ENCODE measurements around the gene DOCK7. TPM values are rescaled to one million over a fixed set of nuclear protein-coding genes. Genes with fewer than 3 reads are reported as not detected.
"Not testable (repeated sequence)": the region's sequence is repeated elsewhere in the genome, so short reads cannot be mapped to it uniquely, and the experiment has no call there.

Gene DOCK7
- total RNA-seq, 4 donors from 2014 or later = 7.8 to 56.5 (median 19.1) TPM

- H3K9me3 ChIP-seq = no peaks in the 10 kb centered on the region
- no peak overlapping the region for H3K4me3 ChIP-seq
- H3K36me3 ChIP-seq = no peaks in the 10 kb centered on the region
- DNase-seq = no peak
- WGBS, 2 donors = 51 to 60% methylated on average over 3 of the region's 3 CpGs
- TF ChIP-seq, protein P1, sequence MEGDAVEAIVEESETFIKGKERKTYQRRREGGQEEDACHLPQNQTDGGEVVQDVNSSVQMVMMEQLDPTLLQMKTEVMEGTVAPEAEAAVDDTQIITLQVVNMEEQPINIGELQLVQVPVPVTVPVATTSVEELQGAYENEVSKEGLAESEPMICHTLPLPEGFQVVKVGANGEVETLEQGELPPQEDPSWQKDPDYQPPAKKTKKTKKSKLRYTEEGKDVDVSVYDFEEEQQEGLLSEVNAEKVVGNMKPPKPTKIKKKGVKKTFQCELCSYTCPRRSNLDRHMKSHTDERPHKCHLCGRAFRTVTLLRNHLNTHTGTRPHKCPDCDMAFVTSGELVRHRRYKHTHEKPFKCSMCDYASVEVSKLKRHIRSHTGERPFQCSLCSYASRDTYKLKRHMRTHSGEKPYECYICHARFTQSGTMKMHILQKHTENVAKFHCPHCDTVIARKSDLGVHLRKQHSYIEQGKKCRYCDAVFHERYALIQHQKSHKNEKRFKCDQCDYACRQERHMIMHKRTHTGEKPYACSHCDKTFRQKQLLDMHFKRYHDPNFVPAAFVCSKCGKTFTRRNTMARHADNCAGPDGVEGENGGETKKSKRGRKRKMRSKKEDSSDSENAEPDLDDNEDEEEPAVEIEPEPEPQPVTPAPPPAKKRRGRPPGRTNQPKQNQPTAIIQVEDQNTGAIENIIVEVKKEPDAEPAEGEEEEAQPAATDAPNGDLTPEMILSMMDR (IDR thresholded peaks at IDR 0.05) = no peak
- no peak for TF ChIP-seq POLR2A (IDR thresholded peaks at IDR 0.05)
- H3K27me3 ChIP-seq = no peaks in the 10 kb centered on the region
- peaks cover 19 to 46% (median 23%) of the 10 kb centered on the region in 3 donors for H3K4me1 ChIP-seq
- no peak overlapping the region for H3K27ac ChIP-seq
- intact Hi-C loops (cut with DNase I) = no loop called here
Measured at GRCh38 chr1:62685431-62685859, 2.7 kb downstream of the DOCK7 start.

DNA sequence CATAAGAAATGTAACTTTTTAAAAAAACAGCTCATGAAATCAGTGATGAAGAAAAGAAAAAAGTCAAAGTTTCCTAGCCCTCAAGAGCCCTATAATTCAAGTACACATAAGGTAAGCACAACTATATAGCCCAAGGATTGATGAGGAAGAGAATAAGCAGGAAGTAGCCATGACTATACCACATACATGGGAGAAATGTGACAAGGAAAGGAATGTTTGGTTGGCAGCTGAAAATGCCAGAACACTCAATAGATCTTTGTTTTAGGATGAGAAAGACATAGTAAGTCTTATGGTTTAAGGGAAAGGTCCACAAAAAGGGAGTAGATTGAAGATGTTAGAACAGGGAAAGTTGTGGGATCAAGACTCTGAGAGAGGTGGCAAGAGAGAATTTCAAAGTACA is 5.7 kb downstream of the DOCK7 start:
- H3K27ac ChIP-seq = no peak overlapping the region
- H3K4me1 ChIP-seq = peaks cover 7 to 25% (median 11%) of the 10 kb centered on the region in 3 donors
- DNase-seq = no peak
- no peaks in the 10 kb centered on the region for H3K36me3 ChIP-seq
- intact Hi-C loops (cut with DNase I) = no loop called here
- H3K27me3 ChIP-seq = no peaks in the 10 kb centered on the region
- H3K9me3 ChIP-seq = no peaks in the 10 kb centered on the region
- TF ChIP-seq, protein P1 (IDR thresholded peaks at IDR 0.05) = no peak
- no peak for TF ChIP-seq POLR2A (IDR thresholded peaks at IDR 0.05)
- H3K4me3 ChIP-seq = no peak overlapping the region

- H3K27ac ChIP-seq; H3K36me3 ChIP-seq; H3K4me3 ChIP-seq; H3K9me3 ChIP-seq; DNase-seq; H3K27me3 ChIP-seq; intact Hi-C loops (cut with DNase I): not testable (repeated sequence)
- WGBS, 2 donors = 89 to 92% methylated on average over 1 of the region's 2 CpGs
- H3K4me1 ChIP-seq = peaks cover 5 to 22% (median 7%) of the 10 kb centered on the region in 3 donors
Measured at GRCh38 chr1:62680992-62681391, 7.2 kb downstream of the DOCK7 start.

- intact Hi-C loops (cut with DNase I); H3K27ac ChIP-seq; H3K36me3 ChIP-seq; H3K4me1 ChIP-seq; H3K4me3 ChIP-seq; H3K27me3 ChIP-seq; H3K9me3 ChIP-seq; DNase-seq: not testable (repeated sequence)
- WGBS, 2 donors = 85 to 100% methylated on average over 2 of the region's 2 CpGs
Measured at GRCh38 chr1:62677822-62678221, 10.4 kb downstream of the DOCK7 start.

GRCh38 chr1:62676611-62677356 is 11.4 kb downstream of the DOCK7 start:
- Histone ChIP-seq H3K4me1 (peaks cover 0 to 8% (median 3%) of the 10 kb centered on the region in 3 donors), H3K36me3 (peaks cover 0 to 7% (median 0%) of the 10 kb centered on the region in 3 donors), H3K9me3 (no peaks in the 10 kb centered on the region), H3K4me3 (no peak overlapping the region), H3K27ac (no peak overlapping the region), H3K27me3 (no peaks in the 10 kb centered on the region)
- DNase-seq = no peak
- intact Hi-C loops (cut with DNase I) = no loop called here
- WGBS, 2 donors = 77 to 93% methylated on average over 2 of the region's 2 CpGs
- TF ChIP-seq, protein P1 (IDR thresholded peaks at IDR 0.05) = no peak
- TF ChIP-seq POLR2A (IDR thresholded peaks at IDR 0.05) = no peak

- intact Hi-C loops (cut with DNase I) = no loop called here
Measured at GRCh38 chr1:62673629-62674028, 14.6 kb downstream of the DOCK7 start.

More at GRCh38 chr1:62673629-62674028, 14.6 kb downstream of the DOCK7 start:
- peaks cover 0 to 7% (median 0%) of the 10 kb centered on the region in 3 donors for H3K36me3 ChIP-seq
- H3K4me1 ChIP-seq = peaks cover 0 to 8% (median 3%) of the 10 kb centered on the region in 3 donors
- TF ChIP-seq, protein P1 (IDR thresholded peaks at IDR 0.05) = no peak
- TF ChIP-seq POLR2A (IDR thresholded peaks at IDR 0.05) = no peak
- WGBS, 2 donors = 54 to 63% methylated on average over 1 of the region's 1 CpG
- no peak overlapping the region for H3K27ac ChIP-seq
- no peak for DNase-seq
- H3K9me3 ChIP-seq = no peaks in the 10 kb centered on the region
- no peaks in the 10 kb centered on the region for H3K27me3 ChIP-seq
- no peak overlapping the region for H3K4me3 ChIP-seq

All from esophagus squamous epithelium (tissue), 5 donors.